ENCODE results near the gene EFTUD2.

DNA sequence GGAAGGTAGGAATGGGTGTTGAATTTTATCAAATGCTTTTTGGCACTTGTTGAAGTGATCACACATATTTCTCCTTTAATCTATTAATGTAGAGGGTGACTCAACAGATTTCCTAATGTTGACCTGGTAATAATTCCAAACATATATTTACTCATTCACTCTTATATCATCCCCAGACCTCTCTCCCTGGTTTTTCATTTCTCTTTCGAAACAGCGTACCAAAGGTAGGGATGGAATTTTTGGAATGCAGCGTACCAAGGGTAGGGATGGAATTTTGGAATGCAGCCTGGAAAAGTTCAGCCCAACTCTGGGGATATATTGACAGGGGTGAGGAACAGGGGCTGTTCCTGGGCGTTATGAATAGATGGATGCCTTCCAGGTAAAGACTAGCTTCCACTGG is 41.1 kb upstream of the EFTUD2 start:
- TF ChIP-seq POLR2A (IDR thresholded peaks at IDR 0.05; ENCODE audit: low read length) (no peak), GATA1 (IDR thresholded peaks at IDR 0.05; ENCODE audit: low read depth, low read length) (no peak)
